ENCODE results near the gene OGFOD2. TPM values are rescaled to one million over a fixed set of nuclear protein-coding genes. Genes with fewer than 3 reads are reported as not detected.

The OGFOD2 gene
- total RNA-seq (10 to 100 TPM in 6 of 7 donors, 1 to 10 TPM in 1; 9.5 to 24.7 (median 20.4) TPM), polyA plus RNA-seq (10 to 100 TPM; 18.5 to 32.3 (median 28.1) TPM)
- long read RNA-seq, donor 1, partial matches to known transcripts: 0 of 1 reads
- long read RNA-seq, donor 1, other reads (novel, unspliced or antisense): 0 of 1 reads
- long read RNA-seq, donor 2, partial matches to known transcripts: 0 of 4 reads
- long read RNA-seq, donor 2, other reads (novel, unspliced or antisense): 0 of 4 reads

GRCh38 chr12:122974892-122975789 lies at the start of gene OGFOD2:
TSS of gene OGFOD2 (plus strand) at chr12:122975244. CDS start at chr12:122975252, 8 bp downstream.
- WGBS, 5 donors: 0 to 1% (median 0%) methylated on average over 38 to 66 of the region's 66 CpGs
- peak; percentile 76 to 86 (median 82) for TF ChIP-seq POLR2AphosphoS5 (IDR thresholded peaks at IDR 0.05)
- TF ChIP-seq POLR2A (IDR thresholded peaks at IDR 0.05): no peak
- TF ChIP-seq CTCF (IDR thresholded peaks at IDR 0.05 in 8 of 11, conservative IDR thresholded peaks at IDR 0.05 in 3 of 11): peak in 1 of 11 experiments; percentile 4
- intact Hi-C loops (cut with DNase I; ENCODE audit: low total_unique reads): no loop called here

GRCh38 chr12:122927756-122928403 lies 47.2 kb upstream of the OGFOD2 start:
- no peak for DNase-seq
- peaks cover 0 to 25% (median 17%) of the 10 kb centered on the region in 6 donors for H3K4me1 ChIP-seq
- H3K4me3 ChIP-seq: no peak overlapping the region
- TF ChIP-seq POLR2AphosphoS5 (IDR thresholded peaks at IDR 0.05) (no peak), CTCF (IDR thresholded peaks at IDR 0.05 in 8 of 11, conservative IDR thresholded peaks at IDR 0.05 in 3 of 11) (no peak), POLR2A (IDR thresholded peaks at IDR 0.05) (no peak)
- intact Hi-C loops (cut with DNase I; ENCODE audit: low total_unique reads): no loop called here
- whole genome bisulfite sequencing, 5 donors: 65 to 75% (median 72%) methylated on average over 11 of the region's 11 CpGs
- peaks cover 0 to 7% (median 0%) of the 10 kb centered on the region in 6 donors for H3K36me3 ChIP-seq
- no peaks in the 10 kb centered on the region for H3K9me3 ChIP-seq
- peak overlapping the region in 5 of 8 donors; percentile 63 to 82 (median 75) for H3K27ac ChIP-seq
- no peaks in the 10 kb centered on the region for H3K27me3 ChIP-seq (replicated peaks in 1 of 7)

More at GRCh38 chr12:122974892-122975789, at the start of gene OGFOD2:
- peak; percentile 98 for DNase-seq
- H3K27ac ChIP-seq: peak within 1 kb of the TSS; percentile 97 to 100 (median 99)
- no peaks in the 10 kb centered on the region for H3K9me3 ChIP-seq
- H3K36me3 ChIP-seq: peaks cover 0 to 28% (median 3%) of the 10 kb centered on the region in 6 donors
- no peaks in the 10 kb centered on the region for H3K27me3 ChIP-seq (replicated peaks in 1 of 7)
- peak within 1 kb of the TSS; percentile 95 to 100 (median 98) for H3K4me3 ChIP-seq
- peaks cover 27 to 59% (median 53%) of the 10 kb centered on the region in 6 donors for H3K4me1 ChIP-seq

- no peaks in the 10 kb centered on the region for H3K27me3 ChIP-seq (replicated peaks in 1 of 7)
- no peak for TF ChIP-seq POLR2AphosphoS5 (IDR thresholded peaks at IDR 0.05)
- intact Hi-C loops (cut with DNase I; ENCODE audit: low total_unique reads): no loop called here
- H3K4me3 ChIP-seq: no peak overlapping the region
- 86 to 91% (median 88%) methylated on average over 12 of the region's 12 CpGs for WGBS, 5 donors
- H3K9me3 ChIP-seq: no peaks in the 10 kb centered on the region
- DNase-seq: no peak
- H3K36me3 ChIP-seq: peaks cover 0 to 7% (median 0%) of the 10 kb centered on the region in 6 donors
- H3K4me1 ChIP-seq: peaks cover 0 to 25% (median 17%) of the 10 kb centered on the region in 6 donors
- H3K27ac ChIP-seq: peak overlapping the region in 1 of 8 donors; percentile 75
Observed at GRCh38 chr12:122928404-122929147, 46.5 kb upstream of the OGFOD2 start.

GRCh38 chr12:122929148-122929538 lies 45.9 kb upstream of the OGFOD2 start:
- intact Hi-C loops (cut with DNase I; ENCODE audit: low total_unique reads): no loop called here
- Histone ChIP-seq H3K4me1 (peaks cover 0 to 28% (median 17%) of the 10 kb centered on the region in 6 donors), H3K27ac (peak overlapping the region in 1 of 8 donors; percentile 4), H3K36me3 (peaks cover 0 to 7% (median 0%) of the 10 kb centered on the region in 6 donors), H3K4me3 (no peak overlapping the region), H3K27me3 (replicated peaks in 1 of 7) (no peaks in the 10 kb centered on the region), H3K9me3 (no peaks in the 10 kb centered on the region)
- WGBS, 5 donors: 86 to 96% (median 92%) methylated on average over 11 to 14 of the region's 14 CpGs
- DNase-seq: no peak
- TF ChIP-seq POLR2AphosphoS5 (IDR thresholded peaks at IDR 0.05): no peak
- no peak for TF ChIP-seq CTCF (IDR thresholded peaks at IDR 0.05 in 8 of 11, conservative IDR thresholded peaks at IDR 0.05 in 3 of 11)
- no peak for TF ChIP-seq POLR2A (IDR thresholded peaks at IDR 0.05)

Data from spleen (tissue), 13 donors.